Caco-2 (cell line): ENCODE measurements around the gene NUP98. TPM values are rescaled to one million over a fixed set of nuclear protein-coding genes. Genes with fewer than 3 reads are reported as not detected.

ENCODE experiments used
- BruUV-seq: library from RNA; stranded (reverse); fragments of 400-500 nt; replicated peaks from 2 replicates; lab custom pipeline; 2021; lab: Mats Ljungman, UMichigan
- CTCF ChIA-PET: fragments of 300-600 bp; sonication (Branson Sonifier 250); formaldehyde crosslinking; loops from one replicate; lab custom pipeline; 2022; ENCODE audit warnings: antibody characterized with exemption; lab: Charles Lee
- POLR2A ChIA-PET: fragments of 300-600 bp; sonication (Branson Sonifier 250); formaldehyde crosslinking; loops from one replicate; lab custom pipeline; 2022; ENCODE audit warnings: antibody characterized with exemption; lab: Charles Lee
- DNase-seq, 2 experiments: peaks; one replicate each; pipeline versions ENCODE4 v3.0.0 to v3.0.0-alpha.2; 2020 to 2022
- H3K27me3 ChIP-seq: replicated peaks from 2 replicates; pipeline ENCODE4 v1.6.0; 2011; ENCODE audit warnings: low read length; ENCODE audit not compliant: control insufficient read depth, insufficient read depth
- H3K36me3 ChIP-seq: 2 replicates; pipeline ENCODE4 v1.5.1; 2011; ENCODE audit warnings: low read length; ENCODE audit not compliant: control insufficient read depth, insufficient read depth
- H3K4me1 ChIP-seq: fragments of 250-450 bp; sonication (Bioruptor Pico); 2 replicates; pipeline ENCODE4 v1.5.1; 2020; ENCODE audit warnings: mild to moderate bottlenecking
- H3K4me3 ChIP-seq: 2 replicates; pipeline ENCODE4 v1.5.1; 2011; ENCODE audit warnings: low read depth, mild to moderate bottlenecking, control low read depth, low read length
- H3K9me3 ChIP-seq: fragments of 250-450 bp; sonication (Bioruptor Pico); 2 replicates; pipeline ENCODE4 v1.5.1; 2020; ENCODE audit warnings: mild to moderate bottlenecking, moderate library complexity
- H3K27ac Mint-ChIP-seq: one replicate; pipeline ENCODE4 v1.8.0; 2022; ENCODE audit warnings: mixed read lengths; ENCODE audit not compliant: unreplicated experiment
- H3K27me3 Mint-ChIP-seq: one replicate; pipeline ENCODE4 v1.8.0; 2022; ENCODE audit warnings: mixed read lengths; ENCODE audit not compliant: insufficient read depth, unreplicated experiment
- H3K36me3 Mint-ChIP-seq: one replicate; pipeline ENCODE4 v1.8.0; 2022; ENCODE audit warnings: mild to moderate bottlenecking, mixed read lengths; ENCODE audit not compliant: insufficient read depth, unreplicated experiment
- H3K4me1 Mint-ChIP-seq: one replicate; pipeline ENCODE4 v1.8.0; 2022; ENCODE audit warnings: low read depth, mixed read lengths; ENCODE audit not compliant: unreplicated experiment
- H3K4me3 Mint-ChIP-seq: one replicate; pipeline ENCODE4 v1.8.0; 2022; ENCODE audit warnings: mild to moderate bottlenecking, moderate library complexity, mixed read lengths; ENCODE audit not compliant: unreplicated experiment
- H3K9me3 Mint-ChIP-seq: one replicate; pipeline ENCODE4 v1.8.0; 2022; ENCODE audit warnings: mixed read lengths; ENCODE audit not compliant: unreplicated experiment
- intact Hi-C: fragments of 100-400 bp; cut with micrococcal nuclease; formaldehyde crosslinking; loops from one replicate; pipeline ENCODE4 v1.10.0; 2022; ENCODE audit not compliant: unreplicated experiment
- total RNA-seq: library from RNA; stranded (reverse); gene quantifications from 2 replicates; pipeline ENCODE4 v1.2.3, GENCODE V29; 2022
- TF ChIP-seq, protein P1 (sequence below), 2 experiments: fragments of 200-600 bp in 1 of 2; IDR thresholded peaks; 1 replicate in 1 of 2; 2 replicates in 1 of 2; pipeline versions ENCODE4 v1.5.1 to v1.8.0; 2011 to 2022; ENCODE audit warnings: antibody characterized with exemption in 1 of 2, control low read depth in 1 of 2, inconsistent platforms in 1 of 2, low read depth in 1 of 2, low read length in 1 of 2, mild to moderate bottlenecking in 1 of 2, moderate library complexity in 1 of 2; ENCODE audit not compliant: insufficient read depth in 1 of 2, severe bottlenecking in 1 of 2, unreplicated experiment in 1 of 2

NUP98 gene
- total RNA-seq, 1 experiment from 2014 or later: 146 TPM

DNA sequence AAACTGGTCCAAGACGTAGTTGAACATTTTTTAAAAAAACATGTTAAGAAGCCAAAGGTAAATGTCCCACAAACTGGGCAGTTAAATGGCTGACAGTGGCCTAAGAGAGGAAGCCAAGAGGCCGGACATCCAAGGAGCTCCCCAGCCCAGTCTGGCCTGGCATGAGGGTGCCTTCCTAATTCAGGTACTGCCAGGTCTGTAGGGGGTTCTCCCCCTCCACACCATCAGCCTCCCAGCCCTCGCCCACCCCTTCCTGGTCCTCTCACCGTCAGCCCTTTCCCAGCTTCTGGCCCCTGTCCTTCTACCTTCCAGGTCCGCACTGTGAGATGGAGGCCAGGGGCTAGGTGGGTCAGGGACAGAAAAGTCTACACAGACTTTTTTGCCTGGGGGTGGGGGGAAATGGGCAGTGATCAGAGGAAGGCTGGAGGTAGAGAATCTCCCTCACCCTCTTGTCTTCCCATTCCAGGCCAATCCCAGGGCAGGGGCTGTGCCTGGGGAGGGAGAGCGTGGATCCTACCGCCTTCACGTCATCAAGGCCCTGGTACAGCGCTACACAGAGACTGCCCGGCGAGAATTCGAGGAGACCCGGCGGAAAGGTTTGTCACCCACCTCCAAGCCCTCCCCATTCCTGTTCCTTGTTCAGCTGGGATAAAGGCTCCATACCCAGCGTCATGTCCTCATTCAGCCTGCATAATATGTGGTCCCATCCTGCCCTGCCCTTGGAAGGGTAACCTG is 161.5 kb downstream of the NUP98 start:
- Mint-ChIP-seq H3K36me3 (no peaks in the 10 kb centered on the region), H3K27me3 (no peaks in the 10 kb centered on the region), H3K4me3 (no peak overlapping the region), H3K27ac (no peak overlapping the region), H3K9me3 (no peaks in the 10 kb centered on the region), H3K4me1 (no peaks in the 10 kb centered on the region)
- Histone ChIP-seq H3K36me3 (no peaks in the 10 kb centered on the region), H3K4me3 (no peak overlapping the region), H3K4me1 (no peaks in the 10 kb centered on the region), H3K9me3 (no peaks in the 10 kb centered on the region), H3K27me3 (no peaks in the 10 kb centered on the region)
- TF ChIP-seq, protein P1, sequence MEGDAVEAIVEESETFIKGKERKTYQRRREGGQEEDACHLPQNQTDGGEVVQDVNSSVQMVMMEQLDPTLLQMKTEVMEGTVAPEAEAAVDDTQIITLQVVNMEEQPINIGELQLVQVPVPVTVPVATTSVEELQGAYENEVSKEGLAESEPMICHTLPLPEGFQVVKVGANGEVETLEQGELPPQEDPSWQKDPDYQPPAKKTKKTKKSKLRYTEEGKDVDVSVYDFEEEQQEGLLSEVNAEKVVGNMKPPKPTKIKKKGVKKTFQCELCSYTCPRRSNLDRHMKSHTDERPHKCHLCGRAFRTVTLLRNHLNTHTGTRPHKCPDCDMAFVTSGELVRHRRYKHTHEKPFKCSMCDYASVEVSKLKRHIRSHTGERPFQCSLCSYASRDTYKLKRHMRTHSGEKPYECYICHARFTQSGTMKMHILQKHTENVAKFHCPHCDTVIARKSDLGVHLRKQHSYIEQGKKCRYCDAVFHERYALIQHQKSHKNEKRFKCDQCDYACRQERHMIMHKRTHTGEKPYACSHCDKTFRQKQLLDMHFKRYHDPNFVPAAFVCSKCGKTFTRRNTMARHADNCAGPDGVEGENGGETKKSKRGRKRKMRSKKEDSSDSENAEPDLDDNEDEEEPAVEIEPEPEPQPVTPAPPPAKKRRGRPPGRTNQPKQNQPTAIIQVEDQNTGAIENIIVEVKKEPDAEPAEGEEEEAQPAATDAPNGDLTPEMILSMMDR (IDR thresholded peaks at IDR 0.05; ENCODE audit: insufficient read depth in 1 of 2, low read depth in 1 of 2, low read length in 1 of 2, severe bottlenecking in 1 of 2, unreplicated experiment in 1 of 2): no peak
- peak in 1 of 2 experiments; percentile 7 for DNase-seq
- CTCF ChIA-PET: no interaction called here
- BruUV-seq: no TSS peak
- POLR2A ChIA-PET: no interaction called here
- intact Hi-C loops: no loop called here

DNA sequence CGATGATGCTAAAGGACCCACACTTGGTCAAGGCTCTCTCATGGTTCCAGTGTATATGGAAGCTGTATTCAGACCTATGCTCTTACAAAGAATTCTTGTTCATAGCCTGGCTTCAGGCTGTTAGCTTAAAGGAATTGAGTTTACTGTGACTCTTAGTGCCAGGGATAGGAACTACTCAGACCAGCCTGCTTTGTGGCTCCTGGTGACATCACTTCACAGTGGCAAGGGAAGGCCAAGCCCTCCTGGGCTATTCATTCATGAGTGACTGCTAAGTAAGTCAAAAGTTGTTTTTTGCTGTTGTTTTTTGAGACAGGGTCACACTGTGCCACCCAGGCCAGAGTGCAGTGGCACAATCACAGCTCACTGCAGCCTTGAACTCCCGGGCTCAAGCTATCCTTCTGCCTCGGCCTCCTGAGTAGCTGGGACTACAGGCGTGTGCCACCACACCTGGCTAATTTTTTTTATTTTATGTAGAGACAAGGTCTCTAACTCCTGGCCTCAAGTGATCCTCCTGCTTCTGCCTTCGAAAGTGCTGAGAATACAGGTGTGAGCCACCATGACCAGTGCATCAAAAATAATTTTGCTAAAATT is 165.2 kb downstream of the NUP98 start:
- H3K9me3 ChIP-seq: no peaks in the 10 kb centered on the region
- TF ChIP-seq, protein P1 (IDR thresholded peaks at IDR 0.05; ENCODE audit: insufficient read depth in 1 of 2, low read depth in 1 of 2, low read length in 1 of 2, severe bottlenecking in 1 of 2, unreplicated experiment in 1 of 2): no peak
- H3K27ac Mint-ChIP-seq: no peak overlapping the region
- H3K4me3 ChIP-seq: no peak overlapping the region
- H3K4me1 ChIP-seq: peaks cover 2% of the 10 kb centered on the region; the same call in 1 of the 2 replicates
- no peaks in the 10 kb centered on the region for H3K27me3 ChIP-seq
- DNase-seq: peak in 1 of 2 experiments; percentile 15
- H3K4me3 Mint-ChIP-seq: no peak overlapping the region
- ChIA-PET POLR2A (interaction anchor here (0.6 kb wide), 1 partner anchor 486 kb away, joined by 7 read pairs; no protein-coding TSS in a partner anchor), CTCF (no interaction called here)
- H3K9me3 Mint-ChIP-seq: no peaks in the 10 kb centered on the region
- intact Hi-C loops: no loop called here
- H3K36me3 Mint-ChIP-seq: peaks cover 4% of the 10 kb centered on the region
- no peaks in the 10 kb centered on the region for H3K4me1 Mint-ChIP-seq
- no peaks in the 10 kb centered on the region for H3K27me3 Mint-ChIP-seq
- BruUV-seq: no TSS peak
- H3K36me3 ChIP-seq: no peaks in the 10 kb centered on the region

DNA sequence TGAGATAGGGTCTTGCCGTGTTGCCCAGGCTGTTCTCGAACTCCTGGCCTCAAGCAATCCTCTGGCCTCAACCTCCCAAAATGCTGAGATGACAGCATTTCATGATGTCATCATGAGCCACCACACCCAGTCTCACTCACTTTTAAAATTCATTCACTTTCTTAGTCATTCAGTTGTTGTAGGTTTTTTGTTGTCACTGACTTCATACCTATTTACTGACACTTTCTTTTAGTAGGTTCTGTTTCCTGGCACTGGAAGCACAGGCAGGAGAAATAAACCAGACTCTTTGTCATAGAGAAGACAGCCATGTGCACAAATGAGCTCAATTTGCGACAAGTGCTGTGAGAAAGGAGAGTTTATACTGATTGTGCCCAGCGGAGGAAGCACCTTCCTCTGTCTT is 166.0 kb downstream of the NUP98 start:
- no peaks in the 10 kb centered on the region for H3K9me3 ChIP-seq
- H3K4me3 ChIP-seq: no peak overlapping the region
- peaks cover 5% of the 10 kb centered on the region; the same call in 1 of the 2 replicates for H3K4me1 ChIP-seq
- H3K36me3 ChIP-seq: no peaks in the 10 kb centered on the region
- no peaks in the 10 kb centered on the region for H3K27me3 Mint-ChIP-seq
- no peak overlapping the region for H3K27ac Mint-ChIP-seq
- H3K9me3 Mint-ChIP-seq: no peaks in the 10 kb centered on the region
- no TSS peak for BruUV-seq
- no peak overlapping the region for H3K4me3 Mint-ChIP-seq
- TF ChIP-seq, protein P1 (IDR thresholded peaks at IDR 0.05; ENCODE audit: insufficient read depth in 1 of 2, low read depth in 1 of 2, low read length in 1 of 2, severe bottlenecking in 1 of 2, unreplicated experiment in 1 of 2): no peak
- peaks cover 4% of the 10 kb centered on the region for H3K36me3 Mint-ChIP-seq
- DNase-seq: no peak
- H3K4me1 Mint-ChIP-seq: no peaks in the 10 kb centered on the region
- ChIA-PET POLR2A (no interaction called here), CTCF (no interaction called here)
- intact Hi-C loops: no loop called here
- no peaks in the 10 kb centered on the region for H3K27me3 ChIP-seq
